Neural cell (in vitro differentiated cells): ENCODE data around the gene MAB21L3. TPM values are rescaled to one million over a fixed set of nuclear protein-coding genes. Genes with fewer than 3 reads are reported as not detected.

ENCODE experiments used
- H2AFZ ChIP-seq: fragments of 200-600, 300-800 bp; sonication (generic), shearing (Covaris generic); 2 replicates; pipeline ENCODE4 v1.6.0; 2014; ENCODE audit warnings: low read depth, mild to moderate bottlenecking, antibody characterized with exemption, low read length, moderate library complexity
- H3F3A ChIP-seq: fragments of 200-600 bp; shearing (Covaris generic); 2 replicates; pipeline ENCODE4 v1.6.1; 2016; ENCODE audit warnings: mild to moderate bottlenecking, moderate library complexity, mixed read lengths, antibody characterized with exemption, low read length; ENCODE audit not compliant: insufficient read depth, poor library complexity, severe bottlenecking
- H3K27ac ChIP-seq: fragments of 200-600, 300-800 bp; sonication (generic), shearing (Covaris generic); 2 replicates; pipeline ENCODE4 v1.5.1; 2014; ENCODE audit warnings: mild to moderate bottlenecking, low read length, moderate library complexity
- H3K27me3 ChIP-seq: fragments of 300-800, 200-600 bp; sonication (generic), shearing (Covaris generic); 2 replicates; pipeline ENCODE4 v1.6.0; 2014; ENCODE audit warnings: mild to moderate bottlenecking, low read depth, low read length, moderate library complexity; ENCODE audit not compliant: insufficient read depth
- H3K36me3 ChIP-seq: fragments of 300-800, 200-600 bp; sonication (generic), shearing (Covaris generic); 2 replicates; pipeline ENCODE4 v1.5.1; 2014; ENCODE audit warnings: mild to moderate bottlenecking, antibody characterized with exemption, low read length, moderate library complexity; ENCODE audit not compliant: insufficient read depth
- H3K4me2 ChIP-seq: fragments of 300-800, 200-600 bp; sonication (generic), shearing (Covaris generic); 2 replicates; pipeline ENCODE4 v1.6.0; 2014; ENCODE audit warnings: mild to moderate bottlenecking, low read length
- H3K4me3 ChIP-seq: fragments of 300-800, 200-600 bp; sonication (generic), shearing (Covaris generic); 2 replicates; pipeline ENCODE4 v1.5.1; 2014; ENCODE audit warnings: mild to moderate bottlenecking, low read length, moderate library complexity
- H3K79me2 ChIP-seq: fragments of 200-600 bp; shearing (Covaris generic); replicated peaks from 2 replicates; pipeline ENCODE4 v1.6.0; 2014; ENCODE audit warnings: mild to moderate bottlenecking, low read length, moderate library complexity; ENCODE audit not compliant: insufficient read depth
- H3K9ac ChIP-seq: fragments of 300-800, 200-600 bp; sonication (generic), shearing (Covaris generic); 2 replicates; pipeline ENCODE4 v1.6.1; 2016; ENCODE audit warnings: mild to moderate bottlenecking, low read length, mixed read lengths
- H3K9me2 ChIP-seq: fragments of 200-600 bp; shearing (Covaris generic); 2 replicates; pipeline ENCODE4 v1.6.1; 2016; ENCODE audit warnings: mild to moderate bottlenecking, low read length, mixed read lengths; ENCODE audit not compliant: insufficient read depth
- H3K9me3 ChIP-seq: fragments of 200-600, 300-800 bp; sonication (generic), shearing (Covaris generic); 2 replicates; pipeline ENCODE4 v1.6.1; 2016; ENCODE audit warnings: mild to moderate bottlenecking, mixed run types, low read length, moderate library complexity, mixed read lengths
- H4K20me1 ChIP-seq: fragments of 200-600 bp; shearing (Covaris generic); 2 replicates; pipeline ENCODE4 v1.6.1; 2016; ENCODE audit warnings: mild to moderate bottlenecking, mixed run types; ENCODE audit not compliant: insufficient read depth
- CTCF ChIP-seq: fragments of 450-650 bp; IDR thresholded peaks from 2 replicates; pipeline ENCODE4 v1.5.1; 2014; ENCODE audit warnings: antibody characterized with exemption, mild to moderate bottlenecking, moderate library complexity; ENCODE audit not compliant: poor library complexity, severe bottlenecking
- EP300 ChIP-seq: fragments of 450-650 bp; conservative IDR thresholded peaks from 2 replicates; pipeline ENCODE4 v1.6.1; 2014; ENCODE audit warnings: antibody characterized with exemption, mild to moderate bottlenecking, moderate library complexity; ENCODE audit not compliant: poor library complexity, severe bottlenecking
- EZH2 ChIP-seq: fragments of 200-600, 300-800 bp; shearing (Covaris generic), sonication (generic); IDR thresholded peaks from 2 replicates; pipeline ENCODE4 v1.6.1; 2014; ENCODE audit warnings: antibody characterized with exemption, low read length, borderline replicate concordance, mild to moderate bottlenecking; ENCODE audit not compliant: insufficient read depth, poor library complexity, severe bottlenecking
- MXI1 ChIP-seq: fragments of 450-650 bp; conservative IDR thresholded peaks from 2 replicates; pipeline ENCODE4 v1.6.1; 2014; ENCODE audit warnings: antibody characterized with exemption, mild to moderate bottlenecking; ENCODE audit not compliant: poor library complexity, severe bottlenecking
- POLR2AphosphoS5 ChIP-seq: IDR thresholded peaks from 2 replicates; pipeline ENCODE4 v1.6.1; 2012
- RAD21 ChIP-seq: fragments of 450-650 bp; conservative IDR thresholded peaks from 2 replicates; pipeline ENCODE4 v1.6.1; 2014; ENCODE audit warnings: antibody characterized with exemption, mild to moderate bottlenecking, moderate library complexity
- REST ChIP-seq: IDR thresholded peaks from 2 replicates; pipeline ENCODE4 v1.6.1; 2012; ENCODE audit warnings: borderline replicate concordance
- SMC3 ChIP-seq: fragments of 450-650 bp; conservative IDR thresholded peaks from 2 replicates; pipeline ENCODE4 v1.6.1; 2014; ENCODE audit warnings: antibody characterized with exemption, mild to moderate bottlenecking, moderate library complexity; ENCODE audit not compliant: poor library complexity
- TAF1 ChIP-seq: IDR thresholded peaks from 2 replicates; pipeline ENCODE4 v1.6.1; 2012; ENCODE audit warnings: low read depth
- polyA plus RNA-seq: library from polyadenylated mRNA; depleted of rRNA; stranded (reverse); fragments of >200 nt; gene quantifications from 2 replicates; pipeline ENCODE4 v1.2.3, GENCODE V29; 2014

Gene MAB21L3
- polyA plus RNA-seq, 1 donor from 2014 or later: not detected

GRCh38 chr1:116118471-116118870 lies 7.3 kb downstream of the MAB21L3 start:
- H3K9me3 ChIP-seq: no peaks in the 10 kb centered on the region
- H2AFZ ChIP-seq: no peak overlapping the region
- no peaks in the 10 kb centered on the region for H3K27me3 ChIP-seq
- H3K79me2 ChIP-seq: no peaks in the 10 kb centered on the region
- no peak overlapping the region for H3K9ac ChIP-seq
- H3K36me3 ChIP-seq: no peaks in the 10 kb centered on the region
- no peaks in the 10 kb centered on the region for H4K20me1 ChIP-seq
- TF ChIP-seq REST (no peak), MXI1 (no peak), RAD21 (no peak), POLR2AphosphoS5 (no peak), SMC3 (no peak), TAF1 (no peak), EZH2 (no peak), CTCF (no peak)
- H3F3A ChIP-seq: no peaks in the 10 kb centered on the region
- H3K4me2 ChIP-seq: no peak overlapping the region
- H3K27ac ChIP-seq: no peak overlapping the region
- H3K4me3 ChIP-seq: no peak overlapping the region
- no peaks in the 10 kb centered on the region for H3K9me2 ChIP-seq

- Histone ChIP-seq H2AFZ (no peak overlapping the region), H3K27ac (no peak overlapping the region), H4K20me1 (no peaks in the 10 kb centered on the region), H3K79me2 (no peaks in the 10 kb centered on the region), H3K36me3 (no peaks in the 10 kb centered on the region), H3K27me3 (no peaks in the 10 kb centered on the region), H3K9me2 (no peaks in the 10 kb centered on the region), H3K4me3 (no peak overlapping the region), H3K9me3 (no peaks in the 10 kb centered on the region), H3K9ac (no peak overlapping the region), H3F3A (no peaks in the 10 kb centered on the region), H3K4me2 (no peak overlapping the region)
- TF ChIP-seq POLR2AphosphoS5 (no peak), EP300 (no peak), REST (no peak), MXI1 (no peak), EZH2 (no peak), CTCF (no peak), SMC3 (no peak), TAF1 (no peak), RAD21 (no peak)
Observed at GRCh38 chr1:116119876-116120275, 8.7 kb downstream of the MAB21L3 start.
